Mucosa of rectum (tissue), 2 donors: ENCODE results near the gene PRKCH.
A peak's percentile ranks its signal among the peaks of the same experiment; 100 is the strongest.

Experiments used
- H3K27ac ChIP-seq, 2 donors: one replicate each; pipeline ENCODE4 v1.7.0; 2013; ENCODE audit warnings: inconsistent platforms in 2 of 2, low read depth in 2 of 2, low read length in 2 of 2
- H3K27me3 ChIP-seq, 2 donors: one replicate each; pipeline ENCODE4 v1.7.0; 2013; ENCODE audit warnings: low read length in 2 of 2; ENCODE audit not compliant: control insufficient read depth in 2 of 2, insufficient read depth in 2 of 2
- H3K36me3 ChIP-seq, 2 donors: one replicate each; pipeline ENCODE4 v1.7.0; 2013; ENCODE audit warnings: low read length in 2 of 2; ENCODE audit not compliant: control insufficient read depth in 2 of 2, insufficient read depth in 2 of 2
- H3K4me1 ChIP-seq, 2 donors: one replicate each; pipeline ENCODE4 v1.7.0; 2013; ENCODE audit warnings: low read length in 2 of 2, mild to moderate bottlenecking in 1 of 2; ENCODE audit not compliant: control insufficient read depth in 2 of 2, insufficient read depth in 2 of 2
- H3K4me3 ChIP-seq, 2 donors: one replicate each; pipeline ENCODE4 v1.7.0; 2013; ENCODE audit warnings: low read length in 2 of 2
- H3K9ac ChIP-seq, 2 donors: one replicate each; pipeline ENCODE4 v1.7.0; 2013; ENCODE audit warnings: low read length in 2 of 2, low read depth in 1 of 2, mild to moderate bottlenecking in 1 of 2
- H3K9me3 ChIP-seq, 2 donors: one replicate each; pipeline ENCODE4 v1.7.0; 2013; ENCODE audit warnings: low read length in 2 of 2; ENCODE audit not compliant: control insufficient read depth in 2 of 2
- donor health status: healthy.
- donor health status: Normal muscosa, but diverticular disease.

Gene PRKCH

DNA sequence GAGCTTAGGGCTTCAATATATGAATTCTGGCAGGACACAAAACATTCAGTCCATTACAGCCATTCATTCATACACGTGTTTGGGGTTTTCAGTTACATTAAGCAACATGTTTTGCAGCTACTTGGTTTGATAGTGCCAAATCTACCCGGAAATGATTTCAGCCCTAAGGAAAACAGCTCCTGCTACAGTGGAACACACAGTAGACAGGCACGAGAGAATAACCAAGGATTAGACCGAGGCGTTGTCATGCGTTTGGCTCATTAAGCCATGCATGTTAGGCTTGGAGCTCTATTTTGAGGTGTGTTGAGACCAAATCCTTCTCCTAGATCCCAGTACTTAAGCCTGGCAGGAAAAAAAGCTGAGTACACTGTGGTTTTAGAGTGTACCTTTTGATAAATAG lies 177.4 kb downstream of the PRKCH start:
- H3K27me3 ChIP-seq: no peaks in the 10 kb centered on the region
- no peak overlapping the region for H3K9ac ChIP-seq
- no peaks in the 10 kb centered on the region for H3K36me3 ChIP-seq
- H3K9me3 ChIP-seq: no peaks in the 10 kb centered on the region
- H3K27ac ChIP-seq: no peak overlapping the region
- H3K4me3 ChIP-seq: no peak overlapping the region
- H3K4me1 ChIP-seq: peaks cover 0 to 3% of the 10 kb centered on the region in 2 donors

DNA sequence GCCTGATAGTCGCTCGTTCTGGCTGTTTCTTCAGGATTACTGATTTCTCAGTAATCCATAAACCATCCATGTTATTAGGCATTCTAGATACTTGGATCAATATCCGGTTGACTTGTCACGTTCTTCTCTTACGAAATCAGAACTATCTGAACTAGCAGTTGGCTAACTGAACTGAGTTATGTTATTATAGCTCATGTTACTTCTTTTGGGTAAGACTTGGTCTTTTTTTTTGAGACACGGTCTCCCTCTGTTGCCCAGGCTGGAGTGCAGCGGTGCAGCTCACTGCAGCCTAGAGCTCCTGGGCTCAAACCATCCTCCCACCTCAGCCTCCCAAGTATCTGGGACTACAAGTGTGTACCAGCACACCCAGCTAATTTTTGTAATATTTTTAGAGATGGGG lies 178.6 kb downstream of the PRKCH start:
- Histone ChIP-seq H3K4me3 (no peak overlapping the region), H3K27ac (no peak overlapping the region), H3K36me3 (no peaks in the 10 kb centered on the region), H3K4me1 (peaks cover 0 to 3% of the 10 kb centered on the region in 2 donors), H3K9ac (no peak overlapping the region), H3K9me3 (no peaks in the 10 kb centered on the region), H3K27me3 (no peaks in the 10 kb centered on the region)

- H3K36me3 ChIP-seq: no peaks in the 10 kb centered on the region
- H3K4me3 ChIP-seq: no peak overlapping the region
- H3K27ac ChIP-seq: peak overlapping the region; percentile 7 to 56
- no peaks in the 10 kb centered on the region for H3K27me3 ChIP-seq
- H3K9me3 ChIP-seq: no peaks in the 10 kb centered on the region
- no peak overlapping the region for H3K9ac ChIP-seq
- peaks cover 0 to 3% of the 10 kb centered on the region in 2 donors for H3K4me1 ChIP-seq
These were observed 180.5 kb downstream of the PRKCH start for GRCh38 chr14:61501714-61502458.

DNA sequence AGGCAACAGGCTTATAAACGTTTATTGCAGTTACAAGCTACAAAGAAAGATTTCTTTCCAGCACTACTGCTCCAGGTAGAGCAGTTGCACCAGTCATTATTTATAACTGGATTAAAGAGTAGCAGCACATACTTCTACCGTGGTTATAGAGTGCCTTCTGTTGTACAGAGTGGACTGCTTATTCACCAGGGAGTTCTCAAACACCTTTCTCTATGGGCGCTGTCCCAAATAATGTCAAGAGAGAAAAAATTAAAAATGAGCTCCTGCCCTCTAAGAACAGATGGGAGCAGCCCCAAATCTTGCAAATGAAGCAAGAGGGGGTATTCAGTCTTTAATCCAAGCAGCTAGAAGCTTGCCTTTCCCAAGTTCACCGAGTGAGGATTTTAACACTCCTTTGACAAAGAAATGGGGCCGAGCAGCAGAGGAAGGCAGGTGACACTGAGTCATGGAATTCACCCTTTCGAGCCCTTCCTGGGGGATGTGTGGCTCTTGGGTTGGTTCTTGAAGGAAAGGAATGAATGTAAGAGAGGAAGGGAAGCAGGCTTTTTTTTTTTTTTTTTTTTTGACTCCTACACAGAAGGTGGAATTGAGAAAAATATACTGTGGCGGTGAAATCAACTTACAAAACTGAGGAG lies 181.2 kb downstream of the PRKCH start:
- Histone ChIP-seq H3K9me3 (no peaks in the 10 kb centered on the region), H3K36me3 (no peaks in the 10 kb centered on the region), H3K9ac (no peak overlapping the region), H3K4me3 (no peak overlapping the region), H3K4me1 (peaks cover 0 to 3% of the 10 kb centered on the region in 2 donors), H3K27ac (peak overlapping the region; percentile 14 to 56), H3K27me3 (no peaks in the 10 kb centered on the region)

DNA sequence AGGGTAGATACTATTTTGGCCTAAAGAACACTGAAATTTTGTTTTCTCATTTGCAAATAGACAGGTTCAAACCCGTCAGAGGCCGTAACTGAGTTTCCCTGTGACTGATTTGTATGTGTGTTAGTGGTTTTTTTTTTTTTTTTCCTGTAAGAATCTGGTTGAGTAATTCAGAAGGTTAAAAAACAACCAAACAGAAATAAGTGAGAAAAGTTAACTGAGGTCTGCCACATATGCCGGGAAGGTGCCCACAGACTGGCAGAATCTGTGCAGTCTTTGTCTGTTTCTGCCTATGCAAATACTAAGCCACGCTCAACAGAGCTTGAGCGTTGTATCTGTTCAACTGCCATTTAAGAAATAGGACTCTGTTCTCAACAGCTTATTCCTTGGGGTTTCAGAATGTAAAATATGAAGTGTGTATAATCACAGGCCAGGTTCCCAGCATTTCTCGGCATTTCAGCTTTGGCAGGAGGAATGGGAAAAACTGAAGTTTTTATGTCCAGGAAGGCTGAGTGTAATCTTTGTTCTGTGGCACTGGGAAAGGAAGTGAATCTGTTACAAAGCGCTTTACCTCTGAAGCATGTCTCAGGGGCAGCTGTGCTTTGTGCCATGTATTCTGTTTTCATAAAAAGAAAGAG lies 181.9 kb downstream of the PRKCH start:
- no peak overlapping the region for H3K9ac ChIP-seq
- no peaks in the 10 kb centered on the region for H3K36me3 ChIP-seq
- H3K27me3 ChIP-seq: no peaks in the 10 kb centered on the region
- H3K9me3 ChIP-seq: no peaks in the 10 kb centered on the region
- H3K4me1 ChIP-seq: peaks cover 0 to 3% of the 10 kb centered on the region in 2 donors
- no peak overlapping the region for H3K4me3 ChIP-seq
- peak overlapping the region in 1 of 2 donors; percentile 56 for H3K27ac ChIP-seq

GRCh38 chr14:61504901-61505300 lies 183.5 kb downstream of the PRKCH start:
- Histone ChIP-seq H3K4me1 (peaks cover 0 to 3% of the 10 kb centered on the region in 2 donors), H3K27me3 (no peaks in the 10 kb centered on the region), H3K9ac (no peak overlapping the region), H3K27ac (peak overlapping the region in 1 of 2 donors; percentile 7), H3K9me3 (no peaks in the 10 kb centered on the region), H3K36me3 (no peaks in the 10 kb centered on the region), H3K4me3 (no peak overlapping the region)

- no peak overlapping the region for H3K9ac ChIP-seq
- no peaks in the 10 kb centered on the region for H3K9me3 ChIP-seq
- no peak overlapping the region for H3K27ac ChIP-seq
- no peaks in the 10 kb centered on the region for H3K27me3 ChIP-seq
- H3K4me1 ChIP-seq: peaks cover 1 to 6% of the 10 kb centered on the region in 2 donors
- H3K4me3 ChIP-seq: no peak overlapping the region
- no peaks in the 10 kb centered on the region for H3K36me3 ChIP-seq
These were observed 184.7 kb downstream of the PRKCH start for GRCh38 chr14:61505815-61506809.

- no peaks in the 10 kb centered on the region for H3K9me3 ChIP-seq
- H3K27ac ChIP-seq: no peak overlapping the region
- no peak overlapping the region for H3K9ac ChIP-seq
- H3K27me3 ChIP-seq: no peaks in the 10 kb centered on the region
- H3K4me1 ChIP-seq: peaks cover 7 to 10% of the 10 kb centered on the region in 2 donors
- H3K4me3 ChIP-seq: no peak overlapping the region
- H3K36me3 ChIP-seq: no peaks in the 10 kb centered on the region
These were observed 187.1 kb downstream of the PRKCH start for GRCh38 chr14:61508526-61508925.

GRCh38 chr14:61510736-61511557 lies 189.6 kb downstream of the PRKCH start:
- peak overlapping the region in 1 of 2 donors; percentile 27 for H3K27ac ChIP-seq
- no peak overlapping the region for H3K4me3 ChIP-seq
- H3K4me1 ChIP-seq: peaks cover 10 to 17% of the 10 kb centered on the region in 2 donors
- no peaks in the 10 kb centered on the region for H3K9me3 ChIP-seq
- no peaks in the 10 kb centered on the region for H3K36me3 ChIP-seq
- H3K9ac ChIP-seq: no peak overlapping the region
- H3K27me3 ChIP-seq: no peaks in the 10 kb centered on the region
